NCI-H1105 treated with DMSO at 0.1 percent for 48 hours (cell line): Measurements from ENCODE around the gene TEX51.

ENCODE experiments used
- DNase-seq: peaks from one replicate; lab custom pipeline; 2025; lab: John Stamatoyannopoulos, UW

The TEX51 gene

GRCh38 chr2:126914811-126915500 is 16.3 kb downstream of the TEX51 start:
- no peak for DNase-seq

- DNase-seq: no peak
These were observed 17.2 kb downstream of the TEX51 start for GRCh38 chr2:126915903-126916302.

- no peak for DNase-seq
These were observed 18.1 kb downstream of the TEX51 start for GRCh38 chr2:126916744-126917143.

- no peak for DNase-seq
These were observed 22.4 kb downstream of the TEX51 start for GRCh38 chr2:126921066-126921465.

- no peak for DNase-seq
These were observed 32.4 kb downstream of the TEX51 start for GRCh38 chr2:126930970-126931590.

- no peak for DNase-seq
These were observed 33.8 kb downstream of the TEX51 start for GRCh38 chr2:126932529-126932928.

GRCh38 chr2:126932966-126933710 is 34.4 kb downstream of the TEX51 start:
- DNase-seq: no peak

GRCh38 chr2:126933711-126934091 is 35.0 kb downstream of the TEX51 start:
- no peak for DNase-seq

GRCh38 chr2:126934809-126935208 is 36.1 kb downstream of the TEX51 start:
- no peak for DNase-seq

GRCh38 chr2:126935774-126936173 is 37.1 kb downstream of the TEX51 start:
- DNase-seq: no peak

GRCh38 chr2:126936219-126936723 is 37.6 kb downstream of the TEX51 start:
- DNase-seq: no peak

- no peak for DNase-seq
These were observed 41.6 kb downstream of the TEX51 start for GRCh38 chr2:126940331-126940730.

- no peak for DNase-seq
These were observed 43.9 kb downstream of the TEX51 start for GRCh38 chr2:126942427-126943203.

- no peak for DNase-seq
These were observed 45.1 kb downstream of the TEX51 start for GRCh38 chr2:126943612-126944348.

GRCh38 chr2:126945118-126945517 is 46.4 kb downstream of the TEX51 start:
- peak; percentile 3 for DNase-seq

- no peak for DNase-seq
These were observed 47.8 kb downstream of the TEX51 start for GRCh38 chr2:126946318-126947102.

GRCh38 chr2:126947103-126947429 is 48.4 kb downstream of the TEX51 start:
- no peak for DNase-seq

- DNase-seq: no peak
These were observed 51.1 kb downstream of the TEX51 start for GRCh38 chr2:126949775-126950174.

- DNase-seq: no peak
These were observed 51.8 kb downstream of the TEX51 start for GRCh38 chr2:126950504-126950903.
